A673 (cell line): ENCODE results near the gene DIPK1A.

ENCODE experiments used
- EZH2 ChIP-seq: fragments of 200-600 bp; sonication (generic); IDR thresholded peaks from 2 replicates; pipeline ENCODE4 v1.6.1; 2017; ENCODE audit warnings: borderline replicate concordance, low read depth, mild to moderate bottlenecking, mixed read lengths, antibody characterized with exemption, low read length; ENCODE audit not compliant: poor library complexity, severe bottlenecking
- TF ChIP-seq, protein P1 (sequence below): fragments of 300-800, 200-600 bp; sonication (generic); conservative IDR thresholded peaks from 2 replicates; pipeline ENCODE4 v1.5.1; 2017; ENCODE audit warnings: low read depth, mild to moderate bottlenecking, antibody characterized with exemption, low read length, moderate library complexity, mixed read lengths

DNA sequence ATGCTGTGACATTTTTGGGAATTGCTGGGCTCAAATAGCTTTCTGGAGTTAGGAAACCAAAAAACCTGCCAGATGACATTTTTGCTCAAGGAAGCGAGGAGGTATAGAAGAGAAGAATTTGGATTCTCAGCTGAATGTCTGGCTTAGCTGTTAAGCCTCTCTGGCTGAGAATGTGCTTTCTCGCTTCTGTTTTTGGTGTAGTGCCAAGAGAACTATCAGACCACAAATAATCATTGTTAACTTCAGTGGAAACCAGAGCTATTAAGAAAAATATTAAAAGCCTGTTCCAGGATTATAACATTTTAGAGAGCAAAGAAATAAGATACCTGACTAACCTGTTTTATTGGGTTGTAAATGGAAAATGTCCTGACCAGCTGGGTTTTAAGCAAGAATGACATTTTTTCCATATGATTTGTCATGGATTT, 39.5 kb upstream of the DIPK1A start:
- TF ChIP-seq, protein P1, sequence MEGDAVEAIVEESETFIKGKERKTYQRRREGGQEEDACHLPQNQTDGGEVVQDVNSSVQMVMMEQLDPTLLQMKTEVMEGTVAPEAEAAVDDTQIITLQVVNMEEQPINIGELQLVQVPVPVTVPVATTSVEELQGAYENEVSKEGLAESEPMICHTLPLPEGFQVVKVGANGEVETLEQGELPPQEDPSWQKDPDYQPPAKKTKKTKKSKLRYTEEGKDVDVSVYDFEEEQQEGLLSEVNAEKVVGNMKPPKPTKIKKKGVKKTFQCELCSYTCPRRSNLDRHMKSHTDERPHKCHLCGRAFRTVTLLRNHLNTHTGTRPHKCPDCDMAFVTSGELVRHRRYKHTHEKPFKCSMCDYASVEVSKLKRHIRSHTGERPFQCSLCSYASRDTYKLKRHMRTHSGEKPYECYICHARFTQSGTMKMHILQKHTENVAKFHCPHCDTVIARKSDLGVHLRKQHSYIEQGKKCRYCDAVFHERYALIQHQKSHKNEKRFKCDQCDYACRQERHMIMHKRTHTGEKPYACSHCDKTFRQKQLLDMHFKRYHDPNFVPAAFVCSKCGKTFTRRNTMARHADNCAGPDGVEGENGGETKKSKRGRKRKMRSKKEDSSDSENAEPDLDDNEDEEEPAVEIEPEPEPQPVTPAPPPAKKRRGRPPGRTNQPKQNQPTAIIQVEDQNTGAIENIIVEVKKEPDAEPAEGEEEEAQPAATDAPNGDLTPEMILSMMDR: no peak
- TF ChIP-seq EZH2: no peak
